H1 (cell line): ENCODE results near the gene MPIG6B. TPM values are rescaled to one million over a fixed set of nuclear protein-coding genes. Genes with fewer than 3 reads are reported as not detected.

Experiments
- polyA plus RNA-seq, 7 experiments: library from polyadenylated mRNA; depleted of rRNA in 3 of 7; stranded (reverse) in 5 of 7; unstranded in 2 of 7; fragments of >200 nt in 5 of 7; fragments of 200-250 nt in 2 of 7; gene quantifications; 1 replicate in 5 of 7; 2 replicates in 1 of 7; 4 replicates in 1 of 7; pipeline versions ENCODE4 v1.2.1 to v1.2.3, GENCODE V29; 2011 to 2013; ENCODE audit warnings: missing spikeins in 2 of 7, mixed read lengths in 2 of 7
- total RNA-seq: library from RNA; stranded (reverse); fragmentation: NEBNext Ultra II Directional; extraction: Animal tissue kit (Norgen Biotek cat#: 25700); gene quantifications from 2 replicates; pipeline ENCODE4 v1.2.1, GENCODE V29; 2021
- TF ChIP-seq, protein P1 (sequence below), 3 experiments: IDR thresholded peaks; 1 replicate in 2 of 3; 2 replicates in 1 of 3; pipeline versions ENCODE4 v1.5.1 to v1.6.1; 2011; ENCODE audit warnings: low read length in 3 of 3, mild to moderate bottlenecking in 3 of 3, inconsistent platforms in 2 of 3, low read depth in 1 of 3, moderate library complexity in 1 of 3; ENCODE audit not compliant: insufficient read depth in 1 of 3; ENCODE audit errors: control extremely low read depth in 1 of 3

MPIG6B gene
- total and polyA plus RNA-seq, 2 of the 8 experiments (the other 6 are each of a cell fraction or from before 2014, with no cell fraction given), result 0.18 TPM; not detected in 1

DNA sequence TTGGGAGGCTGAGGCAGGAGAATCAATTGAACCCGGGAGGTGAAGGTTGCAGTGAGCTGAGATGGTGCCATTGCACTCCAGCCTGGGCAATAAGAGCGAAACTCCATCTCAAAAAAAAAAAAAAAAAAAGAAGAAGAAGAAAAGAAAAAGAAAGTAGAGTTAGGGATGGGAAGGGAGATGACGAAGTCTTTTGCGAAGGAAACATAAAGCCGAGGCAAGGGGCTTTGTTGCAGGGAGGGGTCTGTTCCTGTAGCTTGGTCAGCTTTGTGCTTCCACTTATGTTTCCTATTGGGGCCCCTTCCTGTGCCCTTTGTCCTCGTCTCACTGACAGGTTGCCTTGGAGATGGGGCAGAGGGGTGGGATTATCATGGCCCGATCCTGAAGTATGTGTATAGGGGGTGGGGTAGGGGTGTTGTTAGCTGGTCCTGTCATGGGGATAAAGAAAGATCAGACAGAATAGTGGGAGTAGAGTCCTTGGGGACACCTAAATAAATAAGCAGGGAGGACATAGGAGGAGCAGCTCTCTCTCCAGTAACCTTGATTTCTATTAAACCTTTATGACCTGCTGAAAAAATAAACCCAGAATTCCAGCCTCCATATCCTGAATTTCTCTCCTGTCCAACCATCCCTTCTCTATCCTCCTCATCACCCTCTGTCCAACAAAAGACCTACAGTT is 14.3 kb downstream of the MPIG6B start (continued):
- TF ChIP-seq, protein P1, sequence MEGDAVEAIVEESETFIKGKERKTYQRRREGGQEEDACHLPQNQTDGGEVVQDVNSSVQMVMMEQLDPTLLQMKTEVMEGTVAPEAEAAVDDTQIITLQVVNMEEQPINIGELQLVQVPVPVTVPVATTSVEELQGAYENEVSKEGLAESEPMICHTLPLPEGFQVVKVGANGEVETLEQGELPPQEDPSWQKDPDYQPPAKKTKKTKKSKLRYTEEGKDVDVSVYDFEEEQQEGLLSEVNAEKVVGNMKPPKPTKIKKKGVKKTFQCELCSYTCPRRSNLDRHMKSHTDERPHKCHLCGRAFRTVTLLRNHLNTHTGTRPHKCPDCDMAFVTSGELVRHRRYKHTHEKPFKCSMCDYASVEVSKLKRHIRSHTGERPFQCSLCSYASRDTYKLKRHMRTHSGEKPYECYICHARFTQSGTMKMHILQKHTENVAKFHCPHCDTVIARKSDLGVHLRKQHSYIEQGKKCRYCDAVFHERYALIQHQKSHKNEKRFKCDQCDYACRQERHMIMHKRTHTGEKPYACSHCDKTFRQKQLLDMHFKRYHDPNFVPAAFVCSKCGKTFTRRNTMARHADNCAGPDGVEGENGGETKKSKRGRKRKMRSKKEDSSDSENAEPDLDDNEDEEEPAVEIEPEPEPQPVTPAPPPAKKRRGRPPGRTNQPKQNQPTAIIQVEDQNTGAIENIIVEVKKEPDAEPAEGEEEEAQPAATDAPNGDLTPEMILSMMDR (IDR thresholded peaks at IDR 0.05; ENCODE audit: control extremely low read depth in 1 of 3, insufficient read depth in 1 of 3, low read depth in 1 of 3, low read length in 3 of 3), result no peak
